Ishikawa (cell line): ENCODE results near the gene FBXO4.

ENCODE experiments used
- CEBPB ChIP-seq: IDR thresholded peaks from 2 replicates; pipeline ENCODE4 v1.6.1; 2012
- MAX ChIP-seq: IDR thresholded peaks from 2 replicates; pipeline ENCODE4 v1.6.1; 2012
- RAD21 ChIP-seq: IDR thresholded peaks from 2 replicates; pipeline ENCODE4 v1.6.1; 2012; ENCODE audit warnings: low read depth
- TCF12 ChIP-seq: IDR thresholded peaks from 2 replicates; pipeline ENCODE4 v1.6.1; 2012; ENCODE audit warnings: low read depth
- USF1 ChIP-seq: IDR thresholded peaks from 2 replicates; pipeline ENCODE4 v1.6.1; 2012
- YY1 ChIP-seq: IDR thresholded peaks from 2 replicates; pipeline ENCODE4 v1.6.1; 2012; ENCODE audit warnings: low read depth
- TF ChIP-seq, protein P1 (sequence below): IDR thresholded peaks from 2 replicates; pipeline ENCODE4 v1.6.1; 2012; ENCODE audit warnings: low read depth, mild to moderate bottlenecking

DNA sequence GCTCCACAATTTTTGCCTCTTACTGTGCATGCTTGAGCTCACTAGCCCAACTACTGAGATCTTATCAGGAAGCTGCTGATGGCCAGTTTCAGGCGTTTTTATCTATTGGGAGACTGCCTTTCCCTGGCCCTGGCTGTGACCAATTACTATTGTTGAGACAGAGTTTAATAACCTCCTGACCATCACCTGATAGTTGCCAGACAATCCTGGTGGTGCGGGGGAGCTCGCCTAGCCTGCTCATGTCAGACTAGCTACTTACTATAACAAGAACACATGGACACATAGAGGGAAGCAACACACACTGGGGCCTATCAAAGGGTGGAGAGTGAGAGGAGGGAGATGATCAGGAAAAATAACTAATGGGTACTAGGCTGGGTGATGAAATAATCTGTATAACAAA is 41.8 kb upstream of the FBXO4 start:
- TF ChIP-seq MAX (no peak), RAD21 (no peak), TCF12 (no peak), CEBPB (no peak), YY1 (no peak), USF1 (no peak)
- TF ChIP-seq, protein P1, sequence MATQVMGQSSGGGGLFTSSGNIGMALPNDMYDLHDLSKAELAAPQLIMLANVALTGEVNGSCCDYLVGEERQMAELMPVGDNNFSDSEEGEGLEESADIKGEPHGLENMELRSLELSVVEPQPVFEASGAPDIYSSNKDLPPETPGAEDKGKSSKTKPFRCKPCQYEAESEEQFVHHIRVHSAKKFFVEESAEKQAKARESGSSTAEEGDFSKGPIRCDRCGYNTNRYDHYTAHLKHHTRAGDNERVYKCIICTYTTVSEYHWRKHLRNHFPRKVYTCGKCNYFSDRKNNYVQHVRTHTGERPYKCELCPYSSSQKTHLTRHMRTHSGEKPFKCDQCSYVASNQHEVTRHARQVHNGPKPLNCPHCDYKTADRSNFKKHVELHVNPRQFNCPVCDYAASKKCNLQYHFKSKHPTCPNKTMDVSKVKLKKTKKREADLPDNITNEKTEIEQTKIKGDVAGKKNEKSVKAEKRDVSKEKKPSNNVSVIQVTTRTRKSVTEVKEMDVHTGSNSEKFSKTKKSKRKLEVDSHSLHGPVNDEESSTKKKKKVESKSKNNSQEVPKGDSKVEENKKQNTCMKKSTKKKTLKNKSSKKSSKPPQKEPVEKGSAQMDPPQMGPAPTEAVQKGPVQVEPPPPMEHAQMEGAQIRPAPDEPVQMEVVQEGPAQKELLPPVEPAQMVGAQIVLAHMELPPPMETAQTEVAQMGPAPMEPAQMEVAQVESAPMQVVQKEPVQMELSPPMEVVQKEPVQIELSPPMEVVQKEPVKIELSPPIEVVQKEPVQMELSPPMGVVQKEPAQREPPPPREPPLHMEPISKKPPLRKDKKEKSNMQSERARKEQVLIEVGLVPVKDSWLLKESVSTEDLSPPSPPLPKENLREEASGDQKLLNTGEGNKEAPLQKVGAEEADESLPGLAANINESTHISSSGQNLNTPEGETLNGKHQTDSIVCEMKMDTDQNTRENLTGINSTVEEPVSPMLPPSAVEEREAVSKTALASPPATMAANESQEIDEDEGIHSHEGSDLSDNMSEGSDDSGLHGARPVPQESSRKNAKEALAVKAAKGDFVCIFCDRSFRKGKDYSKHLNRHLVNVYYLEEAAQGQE, result no peak
